Testis (tissue), 2 donors: ENCODE data around the gene DCUN1D4.

Source experiments
- CTCF ChIP-seq, 3 experiments: fragments of 450-650 bp in 2 of 3; fragments of 200-600 bp in 1 of 3; sonication (generic) in 1 of 3; IDR thresholded peaks; one replicate each; pipeline ENCODE4 v1.5.1; 2016 to 2019; ENCODE audit warnings: antibody characterized with exemption in 3 of 3, mild to moderate bottlenecking in 2 of 3, moderate library complexity in 1 of 3
- POLR2A ChIP-seq: fragments of 450-650 bp; IDR thresholded peaks from one replicate; pipeline ENCODE4 v1.6.1; 2017; ENCODE audit warnings: antibody characterized with exemption, mild to moderate bottlenecking, moderate library complexity

DNA sequence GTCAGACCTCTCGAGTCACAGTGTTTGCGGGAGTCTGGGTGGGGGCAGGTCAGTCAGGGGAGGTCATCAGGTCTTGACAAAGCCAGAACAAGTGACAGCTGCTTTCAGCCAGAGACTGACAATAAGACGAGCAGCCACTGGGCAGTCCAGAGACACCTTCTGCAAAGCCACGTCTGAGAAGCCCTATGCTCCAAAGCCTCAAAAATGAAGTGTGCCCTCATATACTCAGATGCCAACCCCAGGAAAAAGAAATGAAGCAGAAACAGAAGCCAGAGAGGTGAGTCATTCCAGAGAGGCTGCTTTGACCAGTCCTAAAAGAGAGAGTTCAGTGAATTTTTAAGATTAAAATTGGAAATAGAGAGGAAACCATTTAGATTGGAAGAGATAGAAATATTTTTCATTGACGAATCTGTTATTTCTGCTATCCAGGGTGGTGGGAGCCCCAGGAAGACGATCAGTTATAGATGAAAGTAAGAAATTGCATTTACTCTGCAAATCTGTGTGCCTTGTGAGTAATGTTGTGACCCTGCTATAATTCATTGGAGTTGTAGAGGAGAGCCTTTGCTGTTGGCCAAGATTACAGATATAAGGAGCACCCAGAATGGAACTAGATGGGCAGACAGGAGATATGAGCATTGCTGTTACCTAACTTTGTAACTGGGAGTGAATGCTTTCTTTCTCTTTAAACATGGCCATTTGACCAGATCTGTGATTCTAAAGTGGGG is 99.3 kb downstream of the DCUN1D4 start:
- TF ChIP-seq CTCF (IDR thresholded peaks at IDR 0.05), result no peak
- TF ChIP-seq POLR2A, result no peak
